Breast epithelium (tissue), 4 donors: ENCODE results near the gene PCSK4. TPM values are rescaled to one million over a fixed set of nuclear protein-coding genes. Genes with fewer than 3 reads are reported as not detected.

ENCODE experiments used
- DNase-seq, 2 donors: peaks; one replicate each; pipeline ENCODE4 v3.0.0-alpha.2; 2019; ENCODE audit warnings: low spot score in 2 of 2
- H3K27ac ChIP-seq, 2 donors: fragments of 200-600 bp; sonication (generic) in 1 of 2; one replicate each; pipeline ENCODE4 v1.5.1; 2016 to 2019; ENCODE audit warnings: mild to moderate bottlenecking in 1 of 2
- H3K27me3 ChIP-seq, 2 donors: fragments of 200-600 bp; sonication (generic) in 1 of 2; one replicate each; pipeline versions ENCODE4 v1.5.1 to v1.6.0; 2017 to 2019; ENCODE audit warnings: control low read depth in 1 of 2, mild to moderate bottlenecking in 1 of 2
- H3K36me3 ChIP-seq: fragments of 200-600 bp; one replicate; pipeline ENCODE4 v1.5.1; 2019
- H3K4me1 ChIP-seq, 2 donors: fragments of 200-600 bp; sonication (generic); one replicate each; pipeline ENCODE4 v1.5.1; 2016 to 2019; ENCODE audit warnings: control low read depth in 1 of 2
- H3K4me3 ChIP-seq, 3 donors: fragments of 200-600 bp; sonication (generic); 1 replicate in 2 of 3; 2 replicates in 1 of 3; pipeline ENCODE4 v1.5.1; 2016 to 2019; ENCODE audit warnings: mild to moderate bottlenecking in 3 of 3, moderate library complexity in 2 of 3
- H3K9me3 ChIP-seq, 2 donors: fragments of 200-600 bp; sonication (generic) in 1 of 2; one replicate each; pipeline ENCODE4 v1.5.1; 2016 to 2019; ENCODE audit warnings: control low read depth in 1 of 2
- CTCF ChIP-seq, 3 donors: fragments of 450-650 bp; IDR thresholded peaks; one replicate each; pipeline ENCODE4 v1.5.1; 2016 to 2017; ENCODE audit warnings: antibody characterized with exemption in 3 of 3, mild to moderate bottlenecking in 3 of 3, moderate library complexity in 3 of 3
- POLR2A ChIP-seq: fragments of 450-650 bp; IDR thresholded peaks from one replicate; pipeline ENCODE4 v1.6.1; 2016; ENCODE audit warnings: antibody characterized with exemption, mild to moderate bottlenecking, moderate library complexity
- POLR2AphosphoS5 ChIP-seq, 3 donors: sonication (generic); formaldehyde crosslinking; IDR thresholded peaks; one replicate each; pipeline ENCODE4 v1.6.1; 2017; ENCODE audit warnings: antibody characterized with exemption in 3 of 3
- intact Hi-C: fragments of 100-400 bp; cut with DNase I; formaldehyde crosslinking; loops from one replicate; pipeline ENCODE4 v1.15.1; 2023; ENCODE audit warnings: low total_unique reads
- total RNA-seq, 3 donors: library from RNA; depleted of rRNA; stranded (reverse); fragments of >200 nt; gene quantifications; one replicate each; pipeline ENCODE4 v1.1.0, GENCODE V29; 2016

PCSK4 gene
- total RNA-seq, 3 donors from 2014 or later = 2.2 to 10.0 (median 5.9) TPM

GRCh38 chr19:1491114-1491848 is 1.1 kb upstream of the PCSK4 start, which contains the start of gene REEP6:
TSS of gene REEP6 (plus strand) at chr19:1491181. CDS start at chr19:1491270, 89 bp downstream.
- peak within 1 kb of the TSS; percentile 45 to 71 (median 66) for H3K4me3 ChIP-seq
- H3K27me3 ChIP-seq = peaks cover 0 to 2% of the 10 kb centered on the region in 2 donors
- intact Hi-C loops = no loop called here
- no peak for DNase-seq
- TF ChIP-seq POLR2AphosphoS5 (IDR thresholded peaks at IDR 0.05) = no peak
- peak in 1 of 3 donors; percentile 8 for TF ChIP-seq CTCF (IDR thresholded peaks at IDR 0.05)
- peak within 1 kb of the TSS; percentile 82 to 89 for H3K27ac ChIP-seq
- no peaks in the 10 kb centered on the region for H3K36me3 ChIP-seq
- no peaks in the 10 kb centered on the region for H3K9me3 ChIP-seq
- H3K4me1 ChIP-seq = peaks cover 0 to 7% of the 10 kb centered on the region in 2 donors

GRCh38 chr19:1489463-1490310 is 463 bp downstream of the PCSK4 start:
- H3K9me3 ChIP-seq = no peaks in the 10 kb centered on the region
- intact Hi-C loops = no loop called here
- no peak for DNase-seq
- H3K27me3 ChIP-seq = peaks cover 0 to 2% of the 10 kb centered on the region in 2 donors
- H3K4me1 ChIP-seq = peaks cover 0 to 7% of the 10 kb centered on the region in 2 donors
- peak overlapping the region; percentile 82 to 89 for H3K27ac ChIP-seq
- no peak for TF ChIP-seq POLR2AphosphoS5 (IDR thresholded peaks at IDR 0.05)
- TF ChIP-seq POLR2A = no peak
- TF ChIP-seq CTCF (IDR thresholded peaks at IDR 0.05) = no peak
- H3K36me3 ChIP-seq = no peaks in the 10 kb centered on the region
- H3K4me3 ChIP-seq = peak overlapping the region; percentile 45 to 71 (median 66)

GRCh38 chr19:1488282-1488601 is 1.9 kb downstream of the PCSK4 start:
- Histone ChIP-seq H3K27me3 (peaks cover 0 to 2% of the 10 kb centered on the region in 2 donors), H3K36me3 (no peaks in the 10 kb centered on the region), H3K9me3 (no peaks in the 10 kb centered on the region), H3K4me1 (peaks cover 0 to 7% of the 10 kb centered on the region in 2 donors), H3K27ac (no peak overlapping the region), H3K4me3 (no peak overlapping the region)
- no peak for TF ChIP-seq CTCF (IDR thresholded peaks at IDR 0.05)
- TF ChIP-seq POLR2A = no peak
- no peak for TF ChIP-seq POLR2AphosphoS5 (IDR thresholded peaks at IDR 0.05)
- intact Hi-C loops = no loop called here
- no peak for DNase-seq

GRCh38 chr19:1487576-1488281 is 2.4 kb downstream of the PCSK4 start:
- no peaks in the 10 kb centered on the region for H3K27me3 ChIP-seq
- no peak overlapping the region for H3K4me3 ChIP-seq
- H3K36me3 ChIP-seq = no peaks in the 10 kb centered on the region
- intact Hi-C loops = no loop called here
- no peak overlapping the region for H3K27ac ChIP-seq
- TF ChIP-seq CTCF (IDR thresholded peaks at IDR 0.05) (no peak), POLR2AphosphoS5 (IDR thresholded peaks at IDR 0.05) (no peak), POLR2A (no peak)
- peaks cover 0 to 7% of the 10 kb centered on the region in 2 donors for H3K4me1 ChIP-seq
- no peaks in the 10 kb centered on the region for H3K9me3 ChIP-seq
- DNase-seq = no peak
